PC-3 (cell line): ENCODE results near the gene PTCD1. TPM values are rescaled to one million over a fixed set of nuclear protein-coding genes. Genes with fewer than 3 reads are reported as not detected.

Source experiments
- ATAC-seq: fragments of 200-7000 bp; cut with Tn5 transposase; 2 replicates; pipeline ENCODE4 v1.9.1; 2020; ENCODE audit warnings: mild to moderate bottlenecking, moderate library complexity
- BruUV-seq: library from RNA; stranded (reverse); fragments of 400-500 nt; replicated peaks from 2 replicates; lab custom pipeline; 2021; lab: Mats Ljungman, UMichigan
- CTCF ChIA-PET: fragments of 300-600 bp; sonication (Branson Sonifier 250); formaldehyde crosslinking; loops from one replicate; lab custom pipeline; 2022; ENCODE audit warnings: antibody characterized with exemption; lab: Charles Lee
- POLR2A ChIA-PET: fragments of 300-600 bp; sonication (Branson Sonifier 250); formaldehyde crosslinking; loops from one replicate; lab custom pipeline; 2022; ENCODE audit warnings: antibody characterized with exemption; ENCODE audit not compliant: unreplicated experiment; lab: Charles Lee
- DNase-seq: peaks from one replicate; pipeline ENCODE4 v3.0.0-alpha.2; 2015
- H2AFZ ChIP-seq: fragments of 300-600 bp; sonication (generic); 2 replicates; pipeline ENCODE4 v1.6.0; 2016; ENCODE audit warnings: antibody characterized with exemption, low read length
- H3F3A ChIP-seq: fragments of 300-600 bp; sonication (generic); one replicate; pipeline ENCODE4 v1.6.0; 2017; ENCODE audit warnings: antibody characterized with exemption, low read length, control low read depth, mild to moderate bottlenecking; ENCODE audit not compliant: unreplicated experiment
- H3K27ac ChIP-seq: fragments of 300-600 bp; sonication (generic); 2 replicates; pipeline ENCODE4 v1.5.1; 2016; ENCODE audit warnings: mild to moderate bottlenecking, low read length
- H3K27me3 ChIP-seq: fragments of 300-600 bp; sonication (generic); 2 replicates; pipeline ENCODE4 v1.6.1; 2016; ENCODE audit warnings: low read length, mixed read lengths
- H3K36me3 ChIP-seq: fragments of 300-600 bp; sonication (generic); 2 replicates; pipeline ENCODE4 v1.6.1; 2016; ENCODE audit warnings: low read depth, mixed run types, low read length, mixed read lengths
- H3K4me1 ChIP-seq: fragments of 300-600 bp; sonication (generic); 2 replicates; pipeline ENCODE4 v1.5.1; 2016; ENCODE audit warnings: low read length; ENCODE audit not compliant: insufficient read depth
- H3K4me2 ChIP-seq: fragments of 300-600 bp; sonication (generic); 2 replicates; pipeline ENCODE4 v1.6.0; 2016; ENCODE audit warnings: low read length
- H3K4me3 ChIP-seq: fragments of 300-600 bp; sonication (generic); 2 replicates; pipeline ENCODE4 v1.5.1; 2016; ENCODE audit warnings: mild to moderate bottlenecking, low read length, mixed read lengths
- H3K79me2 ChIP-seq: fragments of 300-600 bp; sonication (generic); 2 replicates; pipeline ENCODE4 v1.6.1; 2017; ENCODE audit warnings: low read length, mixed read lengths
- H3K9ac ChIP-seq: fragments of 300-600 bp; sonication (generic); 2 replicates; pipeline ENCODE4 v1.6.0; 2016; ENCODE audit warnings: mild to moderate bottlenecking, low read length
- H3K9me2 ChIP-seq: fragments of 300-600 bp; sonication (generic); replicated peaks from 2 replicates; pipeline ENCODE4 v1.6.1; 2016; ENCODE audit warnings: mixed run types, low read length, mixed read lengths
- H3K9me3 ChIP-seq: fragments of 300-600 bp; sonication (generic); 2 replicates; pipeline ENCODE4 v1.6.1; 2016; ENCODE audit warnings: low read length, mixed read lengths
- H4K20me1 ChIP-seq: fragments of 300-600 bp; sonication (generic); 2 replicates; pipeline ENCODE4 v1.6.1; 2016; ENCODE audit warnings: low read length, mixed read lengths
- EZH2 ChIP-seq: fragments of 300-600 bp; sonication (generic); IDR thresholded peaks from one replicate; pipeline ENCODE4 v1.6.1; 2017; ENCODE audit warnings: antibody characterized with exemption, mild to moderate bottlenecking, low read length; ENCODE audit not compliant: unreplicated experiment
- EZH2phosphoT487 ChIP-seq: fragments of 300-600 bp; sonication (generic); IDR thresholded peaks from 2 replicates; pipeline ENCODE4 v1.6.1; 2018; ENCODE audit warnings: mild to moderate bottlenecking, antibody characterized with exemption, low read length, borderline replicate concordance
- intact Hi-C: fragments of 100-400 bp; cut with micrococcal nuclease; formaldehyde crosslinking; loops from 2 replicates; pipeline ENCODE4 v1.9.0; 2023
- total RNA-seq: library from RNA; depleted of rRNA; stranded (reverse); fragments of >200 nt; gene quantifications from 2 replicates; pipeline ENCODE4 v1.2.3, GENCODE V29; 2014
- TF ChIP-seq, protein P1 (sequence below): fragments of 300-600 bp; sonication (generic); conservative IDR thresholded peaks from 2 replicates; pipeline ENCODE4 v1.5.1; 2017; ENCODE audit warnings: antibody characterized with exemption, low read depth, mild to moderate bottlenecking, low read length

The PTCD1 gene
- total RNA-seq, 1 experiment from 2014 or later = 10.4 TPM

- ChIA-PET POLR2A (no interaction called here), CTCF (no interaction called here)
- Histone ChIP-seq H3K27ac (no peak overlapping the region), H3K36me3 (peaks cover 13% of the 10 kb centered on the region; the same call in 1 of the 2 replicates), H3K9me3 (no peaks in the 10 kb centered on the region), H4K20me1 (no peaks in the 10 kb centered on the region), H3K9me2 (no peaks in the 10 kb centered on the region), H3K9ac (no peak overlapping the region), H3K4me3 (no peak overlapping the region), H3K79me2 (peaks cover 7% of the 10 kb centered on the region; the same call in 1 of the 2 replicates), H3K4me1 (no peaks in the 10 kb centered on the region), H3F3A (no peaks in the 10 kb centered on the region), H3K4me2 (no peak overlapping the region), H3K27me3 (no peaks in the 10 kb centered on the region), H2AFZ (no peak overlapping the region)
- TF ChIP-seq, protein P1, sequence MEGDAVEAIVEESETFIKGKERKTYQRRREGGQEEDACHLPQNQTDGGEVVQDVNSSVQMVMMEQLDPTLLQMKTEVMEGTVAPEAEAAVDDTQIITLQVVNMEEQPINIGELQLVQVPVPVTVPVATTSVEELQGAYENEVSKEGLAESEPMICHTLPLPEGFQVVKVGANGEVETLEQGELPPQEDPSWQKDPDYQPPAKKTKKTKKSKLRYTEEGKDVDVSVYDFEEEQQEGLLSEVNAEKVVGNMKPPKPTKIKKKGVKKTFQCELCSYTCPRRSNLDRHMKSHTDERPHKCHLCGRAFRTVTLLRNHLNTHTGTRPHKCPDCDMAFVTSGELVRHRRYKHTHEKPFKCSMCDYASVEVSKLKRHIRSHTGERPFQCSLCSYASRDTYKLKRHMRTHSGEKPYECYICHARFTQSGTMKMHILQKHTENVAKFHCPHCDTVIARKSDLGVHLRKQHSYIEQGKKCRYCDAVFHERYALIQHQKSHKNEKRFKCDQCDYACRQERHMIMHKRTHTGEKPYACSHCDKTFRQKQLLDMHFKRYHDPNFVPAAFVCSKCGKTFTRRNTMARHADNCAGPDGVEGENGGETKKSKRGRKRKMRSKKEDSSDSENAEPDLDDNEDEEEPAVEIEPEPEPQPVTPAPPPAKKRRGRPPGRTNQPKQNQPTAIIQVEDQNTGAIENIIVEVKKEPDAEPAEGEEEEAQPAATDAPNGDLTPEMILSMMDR = peak; percentile 56
- TF ChIP-seq EZH2 = no peak
- BruUV-seq = no TSS peak
- intact Hi-C loops = no loop called here
- ATAC-seq (peak; percentile 44), DNase-seq (peak; percentile 48)
Observed at GRCh38 chr7:99386584-99387238, 51.9 kb downstream of the PTCD1 start.

DNA sequence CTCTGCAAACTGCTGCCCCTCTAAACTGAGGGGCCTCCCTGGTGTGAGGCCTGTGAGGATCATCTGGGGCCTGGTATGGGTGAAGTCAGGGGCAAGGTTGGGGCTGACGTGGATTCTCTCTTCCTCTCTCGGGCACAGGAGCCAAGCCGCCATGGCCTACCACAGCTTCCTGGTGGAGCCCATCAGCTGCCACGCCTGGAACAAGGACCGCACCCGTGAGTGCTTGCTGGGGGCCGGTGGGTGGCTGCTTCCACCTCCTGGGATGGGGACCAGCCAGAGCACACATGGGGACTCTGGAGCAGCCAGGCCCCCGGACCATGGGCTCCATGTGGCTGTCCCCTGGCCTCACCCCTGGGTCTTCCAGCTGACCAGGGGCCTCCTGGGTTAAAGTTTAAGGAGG lies 53.0 kb downstream of the PTCD1 start:
- H3K4me1 ChIP-seq = no peaks in the 10 kb centered on the region
- ChIA-PET POLR2A (no interaction called here), CTCF (no interaction called here)
- peaks cover 3% of the 10 kb centered on the region; the same call in 1 of the 2 replicates for H4K20me1 ChIP-seq
- no peaks in the 10 kb centered on the region for H3F3A ChIP-seq
- no peaks in the 10 kb centered on the region for H3K27me3 ChIP-seq
- intact Hi-C loops = no loop called here
- no peak overlapping the region for H3K27ac ChIP-seq
- H3K9me2 ChIP-seq = no peaks in the 10 kb centered on the region
- H3K4me3 ChIP-seq = no peak overlapping the region
- no peaks in the 10 kb centered on the region for H3K9me3 ChIP-seq
- BruUV-seq = no TSS peak
- H3K4me2 ChIP-seq = no peak overlapping the region
- TF ChIP-seq, protein P1 = no peak
- TF ChIP-seq EZH2 (no peak), EZH2phosphoT487 (no peak)
- peaks cover 19% of the 10 kb centered on the region for H3K79me2 ChIP-seq
- H3K9ac ChIP-seq = no peak overlapping the region
- ATAC-seq (no peak), DNase-seq (no peak)
- no peak overlapping the region for H2AFZ ChIP-seq
- peaks cover 13% of the 10 kb centered on the region for H3K36me3 ChIP-seq

DNA sequence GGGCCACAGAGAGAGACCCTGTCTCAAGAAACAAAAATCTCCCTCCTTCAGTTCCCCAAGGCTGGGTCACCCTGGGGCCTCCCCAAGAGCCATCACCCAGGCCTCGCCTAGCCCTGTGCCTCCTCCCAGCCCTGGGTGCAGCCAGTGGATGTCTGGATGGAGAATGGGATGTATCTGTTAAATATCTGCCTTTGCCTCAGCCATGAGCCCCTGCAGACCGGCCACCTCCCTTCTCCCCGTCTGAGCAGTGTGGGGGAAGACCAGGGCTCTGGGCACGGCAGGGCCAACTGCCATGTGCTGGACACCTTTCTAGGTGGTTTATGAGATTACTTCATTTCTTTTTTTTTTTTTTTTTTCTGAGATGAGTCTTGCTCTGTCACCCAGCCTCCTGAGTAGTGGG lies 54.1 kb downstream of the PTCD1 start:
- peaks cover 17% of the 10 kb centered on the region for H3K36me3 ChIP-seq

More for the DNA sequence above, 54.1 kb downstream of the PTCD1 start:
- no peak overlapping the region for H3K9ac ChIP-seq
- peaks cover 29% of the 10 kb centered on the region for H3K79me2 ChIP-seq
- H3K9me2 ChIP-seq = no peaks in the 10 kb centered on the region
- H2AFZ ChIP-seq = no peak overlapping the region
- ChIA-PET CTCF (no interaction called here), POLR2A (no interaction called here)
- no peaks in the 10 kb centered on the region for H3K27me3 ChIP-seq
- intact Hi-C loops = no loop called here
- H3K4me3 ChIP-seq = no peak overlapping the region
- no peak overlapping the region for H3K4me2 ChIP-seq
- H3F3A ChIP-seq = no peaks in the 10 kb centered on the region
- DNase-seq (no peak), ATAC-seq (peak; percentile 16; the same call in 1 of the 2 replicates)
- no peak overlapping the region for H3K27ac ChIP-seq
- peaks cover 8% of the 10 kb centered on the region; the same call in 1 of the 2 replicates for H3K4me1 ChIP-seq
- BruUV-seq = no TSS peak
- TF ChIP-seq EZH2phosphoT487 = no peak
- no peaks in the 10 kb centered on the region for H3K9me3 ChIP-seq
- H4K20me1 ChIP-seq = peaks cover 10% of the 10 kb centered on the region; the same call in 1 of the 2 replicates
